IMR-90 (cell line): ENCODE data around the gene SLC4A11.

Source experiments
- CEBPB ChIP-seq: IDR thresholded peaks from 2 replicates; pipeline ENCODE4 v1.6.1; 2012; ENCODE audit warnings: low read depth, low read length, improper control_type of control experiment
- CTCF ChIP-seq: conservative IDR thresholded peaks from 2 replicates; pipeline ENCODE4 v1.5.1; 2012; ENCODE audit warnings: mild to moderate bottlenecking, low read depth, low read length, improper control_type of control experiment
- MAZ ChIP-seq: IDR thresholded peaks from 2 replicates; pipeline ENCODE4 v1.6.1; 2012; ENCODE audit warnings: low read depth, mild to moderate bottlenecking, low read length, improper control_type of control experiment, moderate library complexity, borderline replicate concordance
- MXI1 ChIP-seq: IDR thresholded peaks from 2 replicates; pipeline ENCODE4 v1.6.1; 2012; ENCODE audit warnings: low read depth, mild to moderate bottlenecking, low read length, moderate library complexity, borderline replicate concordance
- POLR2A ChIP-seq: IDR thresholded peaks from 2 replicates; pipeline ENCODE4 v1.6.1; 2012; ENCODE audit warnings: mild to moderate bottlenecking, low read depth, low read length
- RAD21 ChIP-seq: IDR thresholded peaks from 2 replicates; pipeline ENCODE4 v1.6.1; 2012; ENCODE audit warnings: low read length, improper control_type of control experiment
- RFX5 ChIP-seq: IDR thresholded peaks from 2 replicates; pipeline ENCODE4 v1.8.0; 2012; ENCODE audit warnings: low read depth, mild to moderate bottlenecking, low read length, moderate library complexity
- TF ChIP-seq, protein P1 (sequence below): fragments of 150-350 bp; IDR thresholded peaks from 2 replicates; pipeline ENCODE4 v1.6.1; 2017; ENCODE audit warnings: mild to moderate bottlenecking, antibody characterized with exemption, low read length, low read depth

DNA sequence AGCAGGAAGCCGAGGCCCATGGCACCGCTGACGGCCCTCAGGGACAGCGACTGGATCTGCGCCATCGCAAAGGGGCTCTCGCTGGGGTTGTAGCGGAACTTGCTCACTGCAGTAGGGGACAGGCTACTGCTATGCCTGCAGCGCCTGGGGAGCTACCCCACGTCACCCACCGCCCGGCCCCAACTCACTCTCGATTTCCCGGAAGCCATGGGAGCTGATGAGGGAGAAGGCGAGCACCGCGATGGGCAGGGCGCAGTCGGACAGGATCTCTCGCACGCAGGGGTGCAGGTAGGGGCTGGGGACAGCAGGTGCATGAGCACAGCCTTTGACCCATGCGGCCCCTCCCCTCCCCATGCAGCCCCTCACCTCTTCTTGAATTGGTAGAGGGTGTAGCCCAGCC is 9.8 kb downstream of the SLC4A11 start:
- no peak for TF ChIP-seq POLR2A
- TF ChIP-seq MAZ: no peak
- no peak for TF ChIP-seq CTCF
- TF ChIP-seq, protein P1, sequence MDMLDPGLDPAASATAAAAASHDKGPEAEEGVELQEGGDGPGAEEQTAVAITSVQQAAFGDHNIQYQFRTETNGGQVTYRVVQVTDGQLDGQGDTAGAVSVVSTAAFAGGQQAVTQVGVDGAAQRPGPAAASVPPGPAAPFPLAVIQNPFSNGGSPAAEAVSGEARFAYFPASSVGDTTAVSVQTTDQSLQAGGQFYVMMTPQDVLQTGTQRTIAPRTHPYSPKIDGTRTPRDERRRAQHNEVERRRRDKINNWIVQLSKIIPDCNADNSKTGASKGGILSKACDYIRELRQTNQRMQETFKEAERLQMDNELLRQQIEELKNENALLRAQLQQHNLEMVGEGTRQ: no peak
- TF ChIP-seq RAD21: no peak
- TF ChIP-seq MXI1: no peak
- no peak for TF ChIP-seq RFX5
- no peak for TF ChIP-seq CEBPB
